Trophoblast cell (in vitro differentiated cells and primary cell): ENCODE data around the gene POLA1.

Experiments
- DNase-seq, 2 donors: peaks; one replicate each; pipeline ENCODE4 v3.0.0-alpha.2; 2016
- H2AFZ ChIP-seq: 2 replicates; pipeline ENCODE4 v1.6.1; 2013; ENCODE audit warnings: low read length, moderate library complexity, mild to moderate bottlenecking; ENCODE audit not compliant: insufficient read depth, poor library complexity
- H2AK5ac ChIP-seq: 2 replicates; pipeline ENCODE4 v1.6.1; 2013; ENCODE audit warnings: mild to moderate bottlenecking, low read length
- H2BK120ac ChIP-seq: 2 replicates; pipeline ENCODE4 v1.6.1; 2013; ENCODE audit warnings: low read length, mild to moderate bottlenecking, moderate library complexity; ENCODE audit not compliant: insufficient read depth, poor library complexity
- H2BK12ac ChIP-seq: 2 replicates; pipeline ENCODE4 v1.6.1; 2013; ENCODE audit warnings: mild to moderate bottlenecking, low read length, moderate library complexity
- H2BK5ac ChIP-seq: 2 replicates; pipeline ENCODE4 v1.6.1; 2013; ENCODE audit warnings: low read length, low read depth, moderate library complexity, mild to moderate bottlenecking; ENCODE audit not compliant: poor library complexity
- H3K14ac ChIP-seq: 2 replicates; pipeline ENCODE4 v1.6.1; 2013; ENCODE audit warnings: mild to moderate bottlenecking, low read length
- H3K18ac ChIP-seq: 2 replicates; pipeline ENCODE4 v1.6.1; 2013; ENCODE audit warnings: mild to moderate bottlenecking, low read length
- H3K23ac ChIP-seq: 2 replicates; pipeline ENCODE4 v1.6.1; 2013; ENCODE audit warnings: low read length
- H3K27ac ChIP-seq: 2 replicates; pipeline ENCODE4 v1.5.1; 2013; ENCODE audit warnings: low read depth, mild to moderate bottlenecking, inconsistent platforms, low read length, moderate library complexity
- H3K27me3 ChIP-seq: 2 replicates; pipeline ENCODE4 v1.6.1; 2013; ENCODE audit warnings: inconsistent platforms, mild to moderate bottlenecking, low read length, moderate library complexity; ENCODE audit not compliant: insufficient read depth
- H3K36me3 ChIP-seq, 2 experiments: 1 replicate in 1 of 2; 2 replicates in 1 of 2; pipeline ENCODE4 v1.6.1; 2013; ENCODE audit warnings: low read length in 2 of 2, mild to moderate bottlenecking in 2 of 2, moderate library complexity in 1 of 2; ENCODE audit not compliant: insufficient read depth in 2 of 2, control insufficient read depth in 1 of 2
- H3K4ac ChIP-seq: 2 replicates; pipeline ENCODE4 v1.6.1; 2013; ENCODE audit warnings: low read depth, mild to moderate bottlenecking, low read length, moderate library complexity
- H3K4me1 ChIP-seq, 2 experiments: 1 replicate in 1 of 2; 2 replicates in 1 of 2; pipeline ENCODE4 v1.6.1; 2013; ENCODE audit warnings: low read length in 2 of 2, mild to moderate bottlenecking in 2 of 2, moderate library complexity in 1 of 2; ENCODE audit not compliant: insufficient read depth in 2 of 2, control insufficient read depth in 1 of 2
- H3K4me2 ChIP-seq: 2 replicates; pipeline ENCODE4 v1.6.1; 2013; ENCODE audit warnings: inconsistent platforms, mild to moderate bottlenecking, low read length, moderate library complexity
- H3K4me3 ChIP-seq: 2 replicates; pipeline ENCODE4 v1.5.1; 2013; ENCODE audit warnings: mild to moderate bottlenecking, low read depth, low read length, inconsistent platforms
- H3K79me1 ChIP-seq: one replicate; pipeline ENCODE4 v1.6.1; 2013; ENCODE audit warnings: low read length
- H3K79me2 ChIP-seq: 2 replicates; pipeline ENCODE4 v1.6.1; 2013; ENCODE audit warnings: low read length, mild to moderate bottlenecking; ENCODE audit not compliant: control insufficient read depth, insufficient read depth, poor library complexity
- H3K9ac ChIP-seq: 2 replicates; pipeline ENCODE4 v1.6.1; 2013; ENCODE audit warnings: mild to moderate bottlenecking, low read length
- H3K9me3 ChIP-seq: 2 replicates; pipeline ENCODE4 v1.6.1; 2013; ENCODE audit warnings: low read depth, mild to moderate bottlenecking, control low read depth, inconsistent platforms, low read length; ENCODE audit not compliant: insufficient read depth
- H4K12ac ChIP-seq: 2 replicates; pipeline ENCODE4 v1.6.1; 2013; ENCODE audit warnings: low read depth, mild to moderate bottlenecking, low read length, moderate library complexity
- H4K8ac ChIP-seq: 2 replicates; pipeline ENCODE4 v1.6.1; 2013; ENCODE audit warnings: low read depth, mild to moderate bottlenecking, low read length, moderate library complexity
- H4K91ac ChIP-seq: one replicate; pipeline ENCODE4 v1.6.1; 2013; ENCODE audit warnings: low read depth, mild to moderate bottlenecking, low read length, moderate library complexity
- WGBS: extraction: QIAGEN DNeasy Blood & Tissue Kit; methylation state at CpG from one replicate; pipeline ENCODE4 v1.1.7; 2013; ENCODE audit warnings: missing lambda C conversion rate; ENCODE audit not compliant: insufficient read length, insufficient coverage; ENCODE audit errors: extremely low coverage; 5-methylcytosine and 5-hydroxymethylcytosine counted together

The POLA1 gene

GRCh38 chrX:24775891-24776290 is 82.2 kb downstream of the POLA1 start:
- Histone ChIP-seq H2BK120ac (no peak overlapping the region), H3K4me1 (no peaks in the 10 kb centered on the region), H3K23ac (no peak overlapping the region), H3K4me2 (no peak overlapping the region), H3K4me3 (no peak overlapping the region), H2AFZ (no peak overlapping the region), H3K36me3 (no peaks in the 10 kb centered on the region), H4K8ac (no peak overlapping the region), H3K9ac (no peak overlapping the region), H2AK5ac (no peak overlapping the region), H4K91ac (no peak overlapping the region), H3K27me3 (no peaks in the 10 kb centered on the region), H3K79me1 (no peaks in the 10 kb centered on the region), H3K18ac (no peak overlapping the region), H3K27ac (no peak overlapping the region), H3K4ac (no peak overlapping the region), H2BK5ac (no peak overlapping the region), H4K12ac (no peak overlapping the region), H3K9me3 (no peaks in the 10 kb centered on the region), H2BK12ac (no peak overlapping the region), H3K14ac (no peak overlapping the region), H3K79me2 (no peaks in the 10 kb centered on the region)
- WGBS: no CpG with 5 or more reads among the region's 2 CpGs
- DNase-seq: no peak

DNA sequence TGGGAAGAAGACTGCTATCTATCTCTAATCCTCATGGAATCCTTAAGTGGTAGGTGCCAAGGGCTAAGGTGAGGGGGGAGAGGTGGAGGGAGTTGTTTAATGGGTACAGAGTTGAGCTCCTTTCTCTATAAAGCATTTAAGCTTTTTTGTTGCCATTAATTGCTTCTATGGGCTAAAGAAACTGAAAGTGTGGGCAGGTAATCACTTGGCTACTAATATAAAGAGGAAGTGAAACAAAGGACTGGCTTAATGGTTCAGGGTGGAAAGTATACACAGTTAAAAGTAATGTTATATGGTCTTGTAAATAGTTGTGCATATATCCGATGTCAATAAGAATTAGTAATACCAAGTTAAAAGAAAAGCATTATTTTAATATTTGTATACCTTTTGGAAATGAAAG is 83.9 kb downstream of the POLA1 start:
- Histone ChIP-seq H3K4ac (no peak overlapping the region), H4K8ac (no peak overlapping the region), H3K27ac (no peak overlapping the region), H3K9me3 (no peaks in the 10 kb centered on the region), H3K4me1 (no peaks in the 10 kb centered on the region), H2BK12ac (no peak overlapping the region), H3K4me3 (no peak overlapping the region), H2BK5ac (no peak overlapping the region), H2AK5ac (no peak overlapping the region), H3K4me2 (no peak overlapping the region), H3K36me3 (no peaks in the 10 kb centered on the region), H3K79me1 (no peaks in the 10 kb centered on the region), H2BK120ac (no peak overlapping the region), H3K79me2 (no peaks in the 10 kb centered on the region), H3K14ac (no peak overlapping the region), H4K91ac (no peak overlapping the region), H3K9ac (no peak overlapping the region), H3K23ac (no peak overlapping the region), H3K18ac (no peak overlapping the region), H4K12ac (no peak overlapping the region), H2AFZ (no peak overlapping the region), H3K27me3 (no peaks in the 10 kb centered on the region)
- no peak for DNase-seq
- no CpG with 5 or more reads among the region's 1 CpG for WGBS

GRCh38 chrX:24782011-24782410 is 88.3 kb downstream of the POLA1 start:
- Histone ChIP-seq H3K4me3 (no peak overlapping the region), H2BK12ac (no peak overlapping the region), H2BK5ac (no peak overlapping the region), H3K14ac (no peak overlapping the region), H3K9ac (no peak overlapping the region), H3K79me2 (no peaks in the 10 kb centered on the region), H3K23ac (no peak overlapping the region), H3K9me3 (no peaks in the 10 kb centered on the region), H4K91ac (no peak overlapping the region), H3K79me1 (no peaks in the 10 kb centered on the region), H2BK120ac (no peak overlapping the region), H4K8ac (no peak overlapping the region), H3K4me2 (no peak overlapping the region), H3K27ac (no peak overlapping the region), H3K27me3 (no peaks in the 10 kb centered on the region), H3K4me1 (no peaks in the 10 kb centered on the region), H4K12ac (no peak overlapping the region), H3K36me3 (peaks cover 0 to 1% of the 10 kb centered on the region in 2 experiments), H3K4ac (no peak overlapping the region), H3K18ac (no peak overlapping the region), H2AK5ac (no peak overlapping the region), H2AFZ (no peak overlapping the region)
- no peak for DNase-seq
- WGBS: no CpG with 5 or more reads among the region's 1 CpG

DNA sequence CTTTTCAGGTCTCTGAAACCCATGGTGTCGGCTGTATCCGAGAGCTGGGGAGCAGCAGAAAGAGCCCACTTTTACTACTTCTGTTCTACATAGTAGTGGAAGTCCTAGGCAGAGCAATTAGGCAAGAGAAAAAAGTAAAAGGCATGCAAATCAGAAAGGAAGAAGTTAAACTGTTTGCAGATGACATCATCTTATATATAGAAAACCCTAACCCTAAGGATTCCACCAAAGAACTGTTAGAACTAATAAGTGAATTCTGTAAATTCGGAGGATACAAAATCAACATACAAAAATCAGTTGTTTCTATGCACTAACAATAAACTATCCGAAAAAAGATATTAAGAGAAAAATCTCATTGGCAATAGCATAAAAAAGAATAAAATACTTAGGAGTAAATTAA is 95.3 kb downstream of the POLA1 start:
- Histone ChIP-seq H3K4me3 (no peak overlapping the region), H3K4me2 (no peak overlapping the region), H3K9ac (no peak overlapping the region), H3K79me1 (no peaks in the 10 kb centered on the region), H3K27me3 (no peaks in the 10 kb centered on the region), H3K36me3 (peaks cover 0 to 3% of the 10 kb centered on the region in 2 experiments), H3K79me2 (no peaks in the 10 kb centered on the region), H2BK120ac (no peak overlapping the region), H4K12ac (no peak overlapping the region), H3K27ac (no peak overlapping the region), H3K23ac (no peak overlapping the region), H3K4me1 (no peaks in the 10 kb centered on the region), H2BK12ac (no peak overlapping the region), H2BK5ac (no peak overlapping the region), H3K14ac (no peak overlapping the region), H4K91ac (no peak overlapping the region), H3K9me3 (no peaks in the 10 kb centered on the region), H3K4ac (no peak overlapping the region), H4K8ac (no peak overlapping the region), H2AFZ (no peak overlapping the region), H3K18ac (no peak overlapping the region), H2AK5ac (no peak overlapping the region)
- DNase-seq: no peak
- no CpG with 5 or more reads among the region's 4 CpGs for WGBS
